HepG2 (cell line): ENCODE measurements around the gene UNC119B. TPM values are rescaled to one million over a fixed set of nuclear protein-coding genes. Genes with fewer than 3 reads are reported as not detected.

Experiments used
- ADNP ChIP-seq: sonication (generic); formaldehyde crosslinking; IDR thresholded peaks from 2 replicates; pipeline ENCODE4 v1.4.0; 2020; ENCODE audit warnings: missing genetic modification reagents
- ATM ChIP-seq: fragments of 450-650 bp; IDR thresholded peaks from 2 replicates; pipeline ENCODE4 v1.7.1; 2017; ENCODE audit warnings: mild to moderate bottlenecking, borderline replicate concordance
- BCL6 ChIP-seq: IDR thresholded peaks from 2 replicates; pipeline ENCODE4 v1.6.1; 2016; ENCODE audit warnings: missing genetic modification reagents, missing compliant biosample characterization
- GATAD1 ChIP-seq: IDR thresholded peaks from 2 replicates; pipeline ENCODE4 v1.6.1; 2016; ENCODE audit warnings: missing genetic modification reagents, missing compliant biosample characterization
- GMEB1 ChIP-seq: sonication (generic); formaldehyde crosslinking; IDR thresholded peaks from 2 replicates; pipeline ENCODE4 v1.5.1; 2020; ENCODE audit warnings: missing genetic modification reagents, mild to moderate bottlenecking, borderline replicate concordance
- MED1 ChIP-seq: sonication (generic); formaldehyde crosslinking; IDR thresholded peaks from 2 replicates; pipeline ENCODE4 v1.4.0; 2020; ENCODE audit warnings: missing genetic modification reagents
- PAX8 ChIP-seq: sonication (generic); formaldehyde crosslinking; IDR thresholded peaks from 2 replicates; pipeline ENCODE4 v1.8.0; 2022; ENCODE audit warnings: mild to moderate bottlenecking, missing genetic modification reagents, borderline replicate concordance
- RBM22 ChIP-seq: fragments of 200-400 bp; formaldehyde crosslinking; optimal IDR thresholded peaks from 2 replicates; pipeline ENCODE3; 2017; ENCODE audit warnings: mild to moderate bottlenecking, low read length, moderate library complexity
- ZBTB20 ChIP-seq: sonication (generic); formaldehyde crosslinking; IDR thresholded peaks from 2 replicates; pipeline ENCODE4 v1.8.1; 2023; ENCODE audit warnings: missing genetic modification reagents, low read depth, mild to moderate bottlenecking, borderline replicate concordance
- ZFP36L2 ChIP-seq: sonication (generic); formaldehyde crosslinking; IDR thresholded peaks from 2 replicates; pipeline ENCODE4 v1.4.0; 2020; ENCODE audit warnings: missing genetic modification reagents
- polyA plus RNA-seq, 8 experiments: library from polyadenylated mRNA; depleted of rRNA in 3 of 8; stranded (reverse) in 7 of 8; unstranded in 1 of 8; fragments of >200 nt; fragmentation: Illumina TruSeq in 4 of 8; extraction: Trizol in 4 of 8; gene quantifications; 2 replicates each; pipeline versions ENCODE4 v1.2.1 to v1.2.3, GENCODE V29; 2011 to 2016; ENCODE audit warnings: low read depth in 4 of 8, missing spikeins in 1 of 8, mixed read lengths in 1 of 8; ENCODE audit not compliant: insufficient read depth in 1 of 8
- total RNA-seq, 5 experiments: library from RNA; depleted of rRNA; stranded (reverse); fragments of >200 nt; fragmentation: Illumina TruSeq; extraction: Trizol; gene quantifications; 2 replicates each; pipeline ENCODE4 v1.2.3, GENCODE V29; 2016; ENCODE audit warnings: low read depth in 1 of 5
- TF ChIP-seq, protein P1 (sequence below): sonication (generic); formaldehyde crosslinking; IDR thresholded peaks from 2 replicates; pipeline ENCODE4 v1.5.0; 2020; ENCODE audit warnings: mild to moderate bottlenecking, missing genetic modification reagents, moderate library complexity
- TF ChIP-seq, protein P2 (sequence below): sonication (generic); formaldehyde crosslinking; IDR thresholded peaks from 2 replicates; pipeline ENCODE4 v1.8.0; 2022; ENCODE audit warnings: missing genetic modification reagents, low read depth, mild to moderate bottlenecking, borderline replicate concordance
- TF ChIP-seq, protein P3 (sequence below): sonication (generic); formaldehyde crosslinking; IDR thresholded peaks from 2 replicates; pipeline ENCODE4 v1.4.0; 2020; ENCODE audit warnings: mild to moderate bottlenecking, missing genetic modification reagents

Gene UNC119B
- total and polyA plus RNA-seq, 2 of the 13 experiments (the other 11 are each of a cell fraction or from before 2014, with no cell fraction given): 19.6 to 19.7 TPM

DNA sequence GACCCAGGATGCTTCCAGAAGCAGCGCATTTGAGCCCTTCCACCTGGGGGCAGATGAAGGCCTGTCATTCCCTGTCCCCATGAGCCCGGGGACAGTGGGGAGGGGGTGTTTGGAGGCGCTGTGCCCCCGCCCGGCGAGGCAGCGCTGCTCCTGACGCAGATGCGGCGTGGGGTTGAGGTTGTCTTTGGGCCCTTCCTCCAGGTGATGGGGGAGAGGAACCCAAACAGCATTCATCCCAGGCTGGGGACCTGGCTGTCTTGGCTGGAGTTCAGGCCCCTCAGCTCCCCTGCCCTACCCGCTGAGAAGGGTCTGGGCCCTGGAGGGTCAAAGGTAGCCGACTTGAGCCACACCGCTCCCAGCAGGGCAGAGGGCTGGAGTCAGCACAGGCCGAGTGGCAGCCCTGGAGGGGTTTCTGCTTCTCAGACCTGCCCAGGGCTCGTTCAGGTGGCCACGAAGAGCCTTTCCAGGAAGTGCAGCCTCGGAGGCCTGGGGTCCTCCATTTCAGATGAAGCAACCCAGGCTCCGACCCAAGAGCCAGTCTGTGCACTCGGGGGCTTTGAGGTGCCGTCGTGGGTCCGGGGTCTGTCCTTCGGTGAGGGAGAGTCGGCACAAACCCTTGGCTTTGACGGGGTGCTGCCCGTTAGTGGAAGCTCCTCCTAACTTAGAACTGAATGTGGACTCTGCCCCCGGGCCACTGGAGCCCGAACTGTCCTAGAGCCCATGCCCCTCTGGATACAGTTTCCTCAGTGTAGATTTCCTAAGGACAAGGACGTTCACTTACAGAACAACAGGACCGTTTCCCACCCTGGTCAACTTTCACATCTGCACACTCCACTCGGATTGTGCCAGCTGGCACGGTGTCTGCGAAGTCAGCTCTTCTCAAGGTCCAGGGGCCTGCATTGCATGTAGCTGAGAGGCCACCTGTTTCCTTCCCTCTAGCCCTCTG, 31.5 kb downstream of the UNC119B start (continued):
- no peak for TF ChIP-seq RBM22
- TF ChIP-seq, protein P1, sequence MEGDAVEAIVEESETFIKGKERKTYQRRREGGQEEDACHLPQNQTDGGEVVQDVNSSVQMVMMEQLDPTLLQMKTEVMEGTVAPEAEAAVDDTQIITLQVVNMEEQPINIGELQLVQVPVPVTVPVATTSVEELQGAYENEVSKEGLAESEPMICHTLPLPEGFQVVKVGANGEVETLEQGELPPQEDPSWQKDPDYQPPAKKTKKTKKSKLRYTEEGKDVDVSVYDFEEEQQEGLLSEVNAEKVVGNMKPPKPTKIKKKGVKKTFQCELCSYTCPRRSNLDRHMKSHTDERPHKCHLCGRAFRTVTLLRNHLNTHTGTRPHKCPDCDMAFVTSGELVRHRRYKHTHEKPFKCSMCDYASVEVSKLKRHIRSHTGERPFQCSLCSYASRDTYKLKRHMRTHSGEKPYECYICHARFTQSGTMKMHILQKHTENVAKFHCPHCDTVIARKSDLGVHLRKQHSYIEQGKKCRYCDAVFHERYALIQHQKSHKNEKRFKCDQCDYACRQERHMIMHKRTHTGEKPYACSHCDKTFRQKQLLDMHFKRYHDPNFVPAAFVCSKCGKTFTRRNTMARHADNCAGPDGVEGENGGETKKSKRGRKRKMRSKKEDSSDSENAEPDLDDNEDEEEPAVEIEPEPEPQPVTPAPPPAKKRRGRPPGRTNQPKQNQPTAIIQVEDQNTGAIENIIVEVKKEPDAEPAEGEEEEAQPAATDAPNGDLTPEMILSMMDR (CRISPR knock-in tag): no peak
- TF ChIP-seq, protein P2, sequence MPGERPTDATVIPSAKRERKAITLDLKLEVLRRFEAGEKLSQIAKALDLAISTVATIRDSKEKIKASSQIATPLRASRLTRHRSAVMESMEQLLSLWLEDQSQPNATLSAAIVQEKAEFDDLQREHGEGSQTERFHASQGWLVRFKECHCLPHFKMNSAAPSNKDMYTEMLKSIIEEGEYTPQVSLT (CRISPR knock-in tag): no peak
- TF ChIP-seq GATAD1 (CRISPR knock-in tag): no peak
- TF ChIP-seq, protein P3, sequence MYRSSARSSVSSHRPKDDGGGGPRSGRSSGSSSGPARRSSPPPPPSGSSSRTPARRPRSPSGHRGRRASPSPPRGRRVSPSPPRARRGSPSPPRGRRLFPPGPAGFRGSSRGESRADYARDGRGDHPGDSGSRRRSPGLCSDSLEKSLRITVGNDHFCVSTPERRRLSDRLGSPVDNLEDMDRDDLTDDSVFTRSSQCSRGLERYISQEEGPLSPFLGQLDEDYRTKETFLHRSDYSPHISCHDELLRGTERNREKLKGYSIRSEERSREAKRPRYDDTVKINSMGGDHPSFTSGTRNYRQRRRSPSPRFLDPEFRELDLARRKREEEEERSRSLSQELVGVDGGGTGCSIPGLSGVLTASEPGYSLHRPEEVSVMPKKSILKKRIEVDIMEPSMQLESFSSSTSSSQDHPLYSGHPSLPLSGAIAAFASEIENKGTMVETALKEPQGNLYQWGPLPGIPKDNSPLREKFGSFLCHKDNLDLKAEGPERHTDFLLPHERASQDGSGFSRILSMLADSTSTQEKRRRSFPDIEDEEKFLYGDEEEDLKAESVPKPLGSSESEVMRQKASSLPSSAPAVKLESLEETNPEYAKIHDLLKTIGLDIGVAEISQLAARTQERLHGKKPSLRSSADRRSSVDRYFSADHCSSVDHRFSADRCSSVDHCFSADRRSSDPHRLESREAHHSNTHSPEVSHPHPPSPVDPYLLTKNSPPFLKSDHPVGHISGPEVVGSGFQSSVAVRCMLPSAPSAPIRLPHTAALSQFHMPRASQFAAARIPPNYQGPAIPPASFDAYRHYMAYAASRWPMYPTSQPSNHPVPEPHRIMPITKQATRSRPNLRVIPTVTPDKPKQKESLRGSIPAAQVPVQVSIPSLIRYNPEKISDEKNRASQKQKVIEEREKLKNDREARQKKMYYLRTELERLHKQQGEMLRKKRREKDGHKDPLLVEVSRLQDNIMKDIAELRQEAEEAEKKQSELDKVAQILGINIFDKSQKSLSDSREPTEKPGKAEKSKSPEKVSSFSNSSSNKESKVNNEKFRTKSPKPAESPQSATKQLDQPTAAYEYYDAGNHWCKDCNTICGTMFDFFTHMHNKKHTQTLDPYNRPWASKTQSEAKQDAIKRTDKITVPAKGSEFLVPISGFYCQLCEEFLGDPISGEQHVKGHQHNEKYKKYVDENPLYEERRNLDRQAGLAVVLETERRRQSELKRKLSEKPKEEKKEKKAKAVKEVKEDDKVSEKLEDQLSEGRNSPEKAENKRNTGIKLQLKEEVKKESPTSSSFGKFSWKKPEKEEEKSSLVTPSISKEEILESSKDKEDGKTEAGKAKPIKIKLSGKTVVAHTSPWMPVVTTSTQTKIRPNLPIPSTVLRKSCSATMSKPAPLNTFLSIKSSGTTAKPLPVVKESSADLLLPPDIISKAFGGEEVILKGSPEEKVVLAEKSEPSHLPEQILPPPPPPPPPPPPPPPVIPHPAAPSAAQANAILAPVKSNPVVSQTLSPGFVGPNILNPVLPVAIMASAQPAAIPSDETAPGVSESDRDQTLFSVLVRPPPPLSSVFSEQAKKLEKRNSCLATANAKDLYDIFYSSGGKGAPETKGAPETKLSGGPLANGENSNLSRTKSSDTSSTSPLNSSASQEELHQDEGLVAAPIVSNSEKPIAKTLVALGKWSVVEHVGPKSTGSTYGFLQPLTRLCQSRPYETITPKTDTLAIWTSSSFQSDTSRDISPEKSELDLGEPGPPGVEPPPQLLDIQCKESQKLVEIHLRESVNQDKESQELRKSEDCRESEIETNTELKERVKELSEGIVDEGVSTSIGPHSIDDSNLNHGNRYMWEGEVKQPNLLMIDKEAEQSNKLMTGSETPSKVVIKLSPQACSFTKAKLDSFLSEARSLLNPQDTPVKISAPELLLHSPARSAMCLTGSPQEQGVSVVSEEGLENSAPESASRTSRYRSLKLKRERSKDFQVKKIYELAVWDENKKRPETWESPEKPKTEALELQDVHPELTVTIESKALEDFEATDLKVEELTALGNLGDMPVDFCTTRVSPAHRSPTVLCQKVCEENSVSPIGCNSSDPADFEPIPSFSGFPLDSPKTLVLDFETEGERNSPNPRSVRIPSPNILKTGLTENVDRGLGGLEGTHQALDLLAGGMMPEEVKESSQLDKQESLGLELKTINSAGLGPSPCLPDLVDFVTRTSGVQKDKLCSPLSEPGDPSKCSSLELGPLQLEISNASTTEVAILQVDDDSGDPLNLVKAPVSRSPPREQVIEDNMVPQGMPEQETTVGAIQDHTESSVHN: no peak
- 0 out of 2 replicates have a peak, but pooled peaks have one; percentile 19 for TF ChIP-seq BCL6 (CRISPR knock-in tag)
- no peak for TF ChIP-seq ZFP36L2 (CRISPR knock-in tag)
- peak; percentile 47 for TF ChIP-seq MED1 (CRISPR knock-in tag)
- peak; percentile 49; the same call in 1 of the 2 replicates for TF ChIP-seq GMEB1
- TF ChIP-seq PAX8 (CRISPR knock-in tag): no peak
- no peak for TF ChIP-seq ATM
- 0 out of 2 replicates have a peak, but pooled peaks have one; percentile 11 for TF ChIP-seq ADNP (CRISPR knock-in tag)
- TF ChIP-seq ZBTB20 (CRISPR knock-in tag): peak; percentile 48; the same call in 1 of the 2 replicates
